ENCODE measurements around the gene GSDMA.

Gene GSDMA, protein sequence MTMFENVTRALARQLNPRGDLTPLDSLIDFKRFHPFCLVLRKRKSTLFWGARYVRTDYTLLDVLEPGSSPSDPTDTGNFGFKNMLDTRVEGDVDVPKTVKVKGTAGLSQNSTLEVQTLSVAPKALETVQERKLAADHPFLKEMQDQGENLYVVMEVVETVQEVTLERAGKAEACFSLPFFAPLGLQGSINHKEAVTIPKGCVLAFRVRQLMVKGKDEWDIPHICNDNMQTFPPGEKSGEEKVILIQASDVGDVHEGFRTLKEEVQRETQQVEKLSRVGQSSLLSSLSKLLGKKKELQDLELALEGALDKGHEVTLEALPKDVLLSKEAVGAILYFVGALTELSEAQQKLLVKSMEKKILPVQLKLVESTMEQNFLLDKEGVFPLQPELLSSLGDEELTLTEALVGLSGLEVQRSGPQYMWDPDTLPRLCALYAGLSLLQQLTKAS

DNA sequence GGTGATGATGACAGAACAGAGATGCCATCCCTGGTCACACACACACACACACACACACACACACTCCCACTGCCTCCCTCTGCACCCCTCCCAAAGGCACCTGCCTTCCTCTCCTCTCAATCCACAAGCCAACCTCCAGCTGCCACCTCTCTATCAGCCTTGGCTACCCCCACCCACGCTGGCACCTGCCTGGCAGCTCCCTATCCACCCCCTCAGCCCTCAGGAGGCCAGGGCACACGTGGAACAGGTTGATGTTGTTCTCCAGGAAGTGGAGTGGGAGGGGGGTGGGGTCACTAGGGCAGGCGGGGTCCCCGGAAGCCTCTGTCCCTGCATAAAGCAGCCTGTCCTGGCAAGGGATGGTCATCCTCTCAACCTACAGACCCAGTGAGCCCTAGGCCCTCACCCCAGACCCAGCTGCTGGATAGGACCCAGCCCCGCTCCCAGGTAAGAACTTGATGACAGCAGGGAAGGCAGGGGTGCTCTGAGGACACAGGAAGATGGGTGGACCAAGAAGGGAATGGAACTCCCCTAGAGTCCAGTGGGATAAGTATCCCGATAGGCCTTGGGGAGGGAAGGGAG lies at the start of gene GSDMA:
Gene GSDMA (plus strand): TSS at position 363 of the 579 bp plus-strand sequence. CDS start 2,684 bp downstream, outside the sequence.
- DNase-seq (ENCODE audit: low spot score): no peak

DNA sequence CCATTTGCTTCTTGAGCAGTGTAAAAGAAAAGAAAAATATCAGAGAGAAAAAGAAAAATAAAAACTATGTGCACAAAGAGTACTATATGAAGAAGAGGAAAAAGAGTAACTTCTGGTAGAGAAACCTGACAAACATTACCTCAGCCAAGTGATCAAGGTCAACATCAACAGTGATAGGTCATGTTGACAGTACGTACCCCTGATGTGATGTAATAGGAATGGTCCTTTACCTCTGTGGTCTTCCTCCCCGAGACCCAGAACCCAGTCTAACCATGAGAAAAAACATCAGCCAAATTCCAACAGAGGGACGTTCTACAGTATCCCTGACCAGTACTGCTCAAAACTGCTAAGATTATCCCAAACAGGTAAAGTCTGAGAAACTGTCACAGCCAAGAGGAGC lies 48.8 kb upstream of the GSDMA start:
- DNase-seq (ENCODE audit: low spot score): no peak

DNA sequence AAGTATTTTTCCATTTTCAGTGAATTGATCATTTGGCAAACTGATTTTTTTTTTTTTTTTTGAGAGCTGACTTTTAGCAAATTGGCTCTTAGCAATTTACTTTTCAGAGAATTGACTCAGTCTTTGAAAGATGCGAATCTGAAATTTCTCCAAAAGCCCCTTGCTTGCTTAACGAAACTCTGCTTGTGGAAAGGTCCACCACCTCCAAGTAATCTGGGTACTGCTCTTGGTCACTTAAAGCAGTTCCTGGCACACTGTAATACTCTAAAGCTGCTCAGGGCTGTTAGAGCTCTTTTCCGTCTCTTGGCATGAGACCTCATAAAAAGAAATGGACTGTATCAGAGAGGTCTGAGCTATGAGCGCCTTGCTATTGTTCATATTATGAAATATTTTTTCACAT lies 47.2 kb upstream of the GSDMA start:
- no peak for DNase-seq (ENCODE audit: low spot score)

DNA sequence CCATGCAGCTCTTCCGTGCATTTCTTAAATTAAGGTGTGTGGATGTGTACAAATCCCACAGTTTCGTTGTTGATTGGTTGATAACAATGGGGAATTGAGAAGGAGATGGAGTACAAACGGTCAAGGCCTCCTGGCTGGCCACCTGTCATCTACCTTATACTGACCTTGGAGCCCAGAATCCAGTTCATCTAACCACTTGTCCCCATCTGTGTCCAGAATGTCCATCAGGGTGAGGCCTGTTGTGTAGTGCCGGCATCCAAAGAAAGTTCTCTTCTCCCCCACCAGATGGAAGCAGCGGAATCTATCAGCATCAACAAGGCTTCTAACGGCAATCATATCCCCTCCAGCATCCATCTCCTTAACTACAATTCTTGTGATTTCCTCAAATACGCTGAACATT lies 45.9 kb upstream of the GSDMA start:
- no peak for DNase-seq (ENCODE audit: low spot score)

DNA sequence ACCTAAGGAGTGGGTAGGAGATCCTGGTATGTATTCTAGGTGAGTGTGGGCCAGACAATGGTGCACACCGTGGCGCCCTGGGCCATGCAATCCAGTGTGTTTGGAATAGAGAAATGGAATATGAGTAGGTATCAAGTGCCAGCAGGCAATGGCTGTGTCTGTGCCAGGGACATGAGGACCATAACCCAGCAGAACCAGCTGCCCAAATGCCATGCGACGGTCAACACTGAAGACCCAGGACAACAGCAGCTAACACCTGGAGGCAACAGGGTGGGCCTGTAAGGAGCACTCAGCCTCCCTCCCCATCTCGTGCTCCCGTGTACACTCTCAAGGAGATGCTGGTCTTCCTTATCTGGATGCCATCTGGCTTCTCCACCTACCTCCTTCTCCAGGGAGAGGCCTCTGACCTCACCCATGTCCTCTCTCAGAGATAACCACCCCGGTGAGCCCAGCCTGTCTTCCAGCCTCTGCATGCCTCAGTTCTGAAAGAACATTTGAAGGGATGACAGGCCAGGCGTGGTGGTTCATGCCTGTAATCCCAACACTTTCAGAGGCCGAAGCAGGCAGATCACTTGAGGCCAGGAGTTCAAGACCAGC lies 43.6 kb upstream of the GSDMA start:
- DNase-seq (ENCODE audit: low spot score): peak; percentile 68

DNA sequence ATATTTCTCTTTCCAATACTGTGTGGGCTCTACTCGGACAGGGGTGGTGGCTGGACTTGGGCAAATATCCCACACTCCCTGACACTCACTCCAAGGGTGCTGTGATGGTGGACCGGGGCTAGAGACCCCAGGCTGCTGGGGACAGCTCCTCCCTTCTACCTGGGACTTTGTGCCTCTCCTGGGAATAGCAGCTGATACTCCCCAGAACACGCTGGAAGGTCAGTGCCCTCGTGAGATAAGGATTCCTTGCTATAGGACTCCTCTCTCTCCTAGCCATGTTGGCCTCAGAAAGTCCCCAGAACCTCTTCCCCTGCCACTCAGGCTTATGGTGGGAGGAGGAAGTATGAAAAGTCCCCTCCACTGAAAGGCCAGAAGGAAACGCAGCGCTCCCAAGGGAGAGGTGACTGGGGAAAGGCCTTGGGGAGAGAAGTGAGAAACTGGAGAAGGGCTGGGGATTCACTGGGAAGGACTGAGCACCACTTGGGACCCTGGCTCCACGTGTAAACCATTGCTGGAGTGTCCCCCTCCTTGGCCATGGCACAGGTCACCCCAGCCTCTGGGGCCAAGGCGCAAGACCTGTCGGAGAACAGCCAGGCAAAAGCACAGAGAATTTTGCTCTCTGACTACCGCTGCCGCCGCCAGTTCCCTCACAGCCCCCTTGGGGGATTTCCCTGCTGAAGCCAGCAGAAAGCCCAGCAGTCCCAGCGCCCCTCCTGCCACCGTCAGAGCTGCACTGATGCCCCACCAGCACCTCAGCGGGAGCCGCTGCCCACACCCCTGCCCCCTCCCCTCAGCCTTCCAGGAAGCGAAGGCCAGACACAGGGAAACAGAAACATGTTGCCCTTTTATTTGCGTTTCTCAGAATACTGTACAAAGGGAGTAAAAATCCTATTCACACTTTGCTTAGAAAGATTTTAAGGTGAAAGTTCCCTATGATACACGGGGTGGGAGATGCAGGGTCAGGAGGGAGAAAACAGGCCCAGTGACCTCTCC lies 42.3 kb upstream of the GSDMA start:
- DNase-seq (ENCODE audit: low spot score): no peak

DNA sequence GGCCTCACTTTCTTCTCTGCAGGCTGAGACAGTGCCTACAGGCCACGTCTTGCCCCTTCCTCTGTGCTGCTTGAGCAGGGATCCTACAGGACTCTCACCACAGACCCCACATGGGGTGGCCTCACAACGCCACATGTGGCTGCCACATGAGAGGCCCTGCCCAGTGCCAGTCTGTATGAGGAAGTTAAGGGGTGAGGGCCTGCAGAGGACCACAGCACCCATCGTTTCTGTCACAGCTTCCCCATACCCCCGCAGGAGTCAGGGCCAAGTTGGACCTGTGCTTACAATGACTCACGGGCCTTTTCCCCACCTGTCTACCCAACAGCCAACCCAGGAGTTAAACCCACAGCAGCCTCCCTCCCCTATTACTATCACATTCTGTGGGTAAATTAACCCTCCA lies 41.5 kb upstream of the GSDMA start:
- no peak for DNase-seq (ENCODE audit: low spot score)

DNA sequence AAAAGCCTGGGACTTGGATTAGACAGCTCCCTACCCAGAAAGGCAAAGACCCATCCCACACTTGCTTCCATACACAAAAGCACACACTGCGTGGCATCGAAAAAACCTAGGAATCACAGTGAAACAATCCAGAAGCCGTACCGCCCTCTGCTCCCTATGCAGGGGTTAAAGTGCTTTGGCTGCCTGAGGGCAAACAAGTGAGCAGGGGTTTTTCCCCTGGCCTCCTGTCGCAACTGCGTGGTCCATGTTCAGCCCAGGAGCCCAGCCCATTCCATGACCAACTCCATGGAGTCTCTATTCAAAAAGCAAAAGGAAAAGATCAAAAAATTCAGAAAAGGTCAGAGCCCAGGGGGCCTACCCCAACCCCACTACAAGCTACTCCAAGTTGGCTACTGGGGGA lies 40.8 kb upstream of the GSDMA start:
- no peak for DNase-seq (ENCODE audit: low spot score)

DNA sequence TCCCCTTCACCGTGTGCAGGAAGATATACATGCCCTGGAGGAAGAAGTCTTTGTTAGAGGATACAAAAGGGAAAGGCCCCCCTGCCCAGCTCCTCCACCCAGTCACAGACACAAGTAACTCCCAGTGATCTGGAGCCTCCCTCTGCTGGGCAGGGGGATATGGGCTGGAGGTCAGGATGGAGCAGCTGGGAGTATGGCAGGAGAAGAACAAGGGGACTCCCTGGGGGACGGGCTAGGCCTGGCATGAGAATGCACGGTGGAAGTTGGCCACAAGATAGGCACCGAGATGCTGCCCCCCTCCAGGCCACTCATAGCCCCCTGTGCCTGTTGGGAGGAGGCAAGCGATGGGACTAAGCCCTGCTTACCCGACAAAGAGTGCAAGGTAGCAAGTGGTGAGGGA lies 39.6 kb upstream of the GSDMA start:
- no peak for DNase-seq (ENCODE audit: low spot score)

DNA sequence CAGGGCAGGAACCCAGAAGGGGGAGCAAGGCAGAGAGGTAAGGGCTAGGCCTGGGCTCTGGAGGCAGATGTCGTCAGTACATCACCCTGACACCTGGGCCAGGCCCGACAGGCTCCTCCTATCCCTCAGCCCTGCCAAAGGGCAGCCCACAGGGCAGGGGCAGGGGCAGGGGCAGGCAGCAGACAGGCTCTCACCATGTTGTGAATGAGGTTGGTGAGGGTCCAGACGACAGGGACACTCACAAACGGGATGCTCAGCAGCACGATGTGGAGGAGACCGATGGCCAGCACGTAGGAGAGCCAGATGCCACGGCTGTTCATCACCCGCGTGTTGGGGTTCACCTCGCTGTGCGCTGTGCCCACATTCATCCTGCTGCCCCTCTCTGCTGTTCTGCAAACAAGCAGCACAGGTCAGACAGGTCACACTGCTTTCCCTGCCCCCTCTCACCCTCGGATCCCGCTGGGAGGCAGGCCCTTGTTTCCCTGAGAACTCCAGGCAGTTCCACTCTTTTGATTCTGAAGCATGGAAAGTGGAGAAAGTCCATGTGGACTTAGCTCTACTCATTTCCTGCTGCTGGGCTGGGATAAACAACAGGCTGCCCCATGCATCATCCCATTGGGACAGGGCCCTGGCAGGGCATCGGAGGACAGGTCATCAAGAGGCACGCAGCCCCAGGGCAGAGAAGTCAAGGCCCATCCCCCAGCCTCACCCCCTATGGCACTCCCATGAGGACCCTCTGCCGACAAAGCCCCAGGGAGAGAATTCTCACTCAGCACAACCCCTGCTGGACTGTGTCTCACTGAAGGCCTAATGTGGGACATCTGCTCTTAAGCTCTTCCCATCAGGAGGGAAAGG lies 38.7 kb upstream of the GSDMA start:
- DNase-seq (ENCODE audit: low spot score): no peak

DNA sequence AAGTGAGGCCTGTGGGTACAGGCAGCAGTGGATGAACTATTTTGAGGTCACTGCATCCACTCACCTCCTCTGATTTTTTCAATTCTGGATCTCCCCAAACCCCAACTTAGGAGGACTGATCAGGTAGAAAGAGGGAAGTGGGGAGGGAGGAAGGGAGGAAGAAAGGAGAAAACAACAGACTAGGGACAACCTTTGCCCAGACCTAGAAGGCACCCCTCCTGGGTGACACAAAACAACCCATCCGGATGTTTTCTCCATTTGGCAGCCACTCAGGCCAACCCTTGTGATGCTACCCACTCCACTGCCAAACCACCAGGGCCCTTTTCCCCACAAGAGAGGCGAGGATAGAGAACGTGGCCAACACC lies 38.1 kb upstream of the GSDMA start:
- no peak for DNase-seq (ENCODE audit: low spot score)

DNA sequence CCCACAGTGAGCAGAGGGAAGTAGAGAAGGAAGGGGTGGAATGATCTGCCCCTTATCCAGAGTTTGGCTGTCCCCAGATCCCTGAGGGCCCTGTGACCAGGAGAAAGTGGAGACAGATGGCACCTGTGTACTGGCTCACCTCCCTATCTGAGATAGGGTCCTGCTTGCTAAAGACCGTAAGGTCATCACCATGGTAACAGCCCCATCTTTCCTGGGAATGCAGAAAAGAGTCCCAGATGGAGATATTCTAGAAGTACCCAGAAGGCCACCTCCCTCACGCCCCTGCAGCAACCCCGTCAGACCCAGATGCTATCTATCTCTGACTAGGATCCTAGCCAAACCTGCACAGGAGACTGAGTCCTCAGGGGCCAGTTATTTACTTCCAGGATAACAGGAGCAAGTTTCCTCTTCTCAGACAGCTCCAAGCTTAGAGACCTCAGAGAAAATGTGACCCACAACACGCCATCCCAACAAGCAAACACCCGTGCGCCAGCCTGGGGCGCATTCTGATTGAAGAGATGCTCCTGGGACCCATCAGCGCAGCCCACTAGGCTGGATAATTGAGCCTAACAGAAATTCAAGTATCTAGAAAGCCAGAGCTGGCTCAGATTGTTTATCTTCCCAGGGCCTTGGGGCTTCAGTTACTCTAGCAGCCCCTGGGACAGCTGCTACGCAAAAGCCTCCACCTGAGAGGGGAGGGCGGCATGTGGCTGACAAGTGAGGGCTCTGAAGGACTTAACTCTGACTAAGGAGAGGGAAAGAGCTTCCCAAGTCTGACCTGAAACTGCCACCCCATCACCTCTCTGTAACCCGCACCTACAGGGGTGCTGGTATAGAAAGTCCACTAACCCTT lies 37.3 kb upstream of the GSDMA start:
- DNase-seq (ENCODE audit: low spot score): no peak

DNA sequence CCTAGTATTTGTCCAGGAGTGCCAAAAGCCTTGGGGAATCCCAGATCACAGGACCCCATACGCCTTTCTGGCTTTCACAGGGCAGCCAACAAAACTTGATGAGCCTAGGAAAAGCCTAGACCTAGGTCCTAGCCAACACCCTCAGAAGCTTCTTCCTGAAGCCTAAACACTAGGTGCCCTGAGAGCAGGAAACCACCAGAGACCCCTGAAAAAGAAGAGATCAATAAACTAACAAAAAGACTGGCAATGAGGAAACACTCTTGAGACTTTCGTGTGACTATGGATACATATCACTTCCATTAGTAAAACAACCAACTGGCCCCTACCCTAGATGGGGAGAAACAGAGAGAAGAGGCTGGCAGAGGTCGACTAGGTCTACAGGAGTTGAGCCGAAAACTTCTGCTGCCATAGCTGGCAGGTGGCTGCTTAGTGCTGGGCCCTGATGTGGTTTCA lies 36.6 kb upstream of the GSDMA start:
- DNase-seq (ENCODE audit: low spot score): no peak

DNA sequence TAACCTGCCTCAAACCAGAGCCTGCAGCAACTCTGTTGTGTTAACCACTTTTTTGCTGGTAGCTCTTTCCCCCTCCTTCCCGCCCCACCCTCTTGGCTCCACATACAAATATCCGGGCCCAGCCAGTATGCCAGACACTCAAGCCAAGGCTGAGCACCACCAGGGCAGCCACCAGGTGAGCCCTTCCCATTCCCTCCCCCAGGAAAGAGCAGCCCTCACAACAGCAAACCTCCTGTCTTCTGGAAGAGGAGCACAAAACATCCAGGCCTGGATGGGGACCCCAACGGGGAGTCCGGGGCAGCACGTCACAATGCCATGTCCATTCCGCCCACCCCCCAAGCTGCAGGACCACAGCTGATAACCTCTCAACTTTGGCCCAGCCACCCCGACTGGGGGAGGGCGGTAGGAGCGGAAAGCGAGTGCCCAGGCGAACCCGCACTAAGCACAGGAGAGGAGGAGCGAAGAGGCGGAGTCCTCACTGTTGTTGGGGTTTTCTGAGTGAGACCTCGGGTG lies 36.2 kb upstream of the GSDMA start:
- peak; percentile 45 for DNase-seq (ENCODE audit: low spot score)

DNA sequence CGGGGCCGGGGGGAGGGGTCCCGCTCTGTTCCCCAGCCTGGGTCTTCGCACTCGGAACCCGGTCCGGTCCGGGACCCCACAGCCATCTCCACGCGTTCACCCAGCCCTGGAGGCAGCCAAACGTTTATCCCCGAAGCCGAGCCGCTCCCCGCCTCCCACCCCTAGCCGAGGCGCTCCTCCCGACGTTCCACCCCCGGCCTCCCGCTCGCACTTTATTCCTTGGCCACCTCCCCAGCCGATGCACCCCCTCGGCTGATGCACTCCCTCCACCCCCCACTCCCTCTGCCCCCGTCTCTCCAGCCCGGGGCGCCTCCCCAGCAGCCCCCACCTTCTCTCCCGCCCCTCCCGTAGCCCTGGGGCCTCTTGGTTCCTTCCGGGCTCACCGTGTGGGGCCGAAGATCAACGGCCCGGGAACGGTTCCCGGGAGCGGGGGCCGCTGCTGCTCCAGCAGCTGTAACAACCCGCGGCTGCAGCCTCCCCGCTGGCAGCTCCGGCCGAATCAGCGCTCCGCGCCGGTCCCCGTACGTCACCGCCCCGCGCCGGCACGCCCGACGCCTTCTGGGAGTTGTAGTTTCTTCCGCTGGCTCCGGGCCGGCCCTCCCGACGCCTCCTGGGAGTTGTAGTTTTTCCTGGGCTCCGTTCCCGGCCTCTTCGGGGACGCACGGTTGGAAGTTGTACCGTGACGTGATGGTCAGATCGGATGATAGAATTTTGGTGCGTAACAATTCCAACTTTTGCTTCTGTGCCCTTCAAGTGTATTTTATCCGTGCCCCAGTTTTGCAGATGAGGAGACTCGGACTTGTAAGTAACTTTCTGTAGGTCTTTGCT lies 35.5 kb upstream of the GSDMA start, which contains the start of the genes LRRC3C and ORMDL3:
Gene LRRC3C (plus strand): TSS at position 632 of the 828 bp plus-strand sequence. CDS start 13,792 bp downstream, outside the sequence.
Gene ORMDL3 (minus strand): TSS at position 501 of the 828 bp plus-strand sequence. CDS start 3,398 bp downstream, outside the sequence.
- peak; percentile 93 for DNase-seq (ENCODE audit: low spot score)

DNA sequence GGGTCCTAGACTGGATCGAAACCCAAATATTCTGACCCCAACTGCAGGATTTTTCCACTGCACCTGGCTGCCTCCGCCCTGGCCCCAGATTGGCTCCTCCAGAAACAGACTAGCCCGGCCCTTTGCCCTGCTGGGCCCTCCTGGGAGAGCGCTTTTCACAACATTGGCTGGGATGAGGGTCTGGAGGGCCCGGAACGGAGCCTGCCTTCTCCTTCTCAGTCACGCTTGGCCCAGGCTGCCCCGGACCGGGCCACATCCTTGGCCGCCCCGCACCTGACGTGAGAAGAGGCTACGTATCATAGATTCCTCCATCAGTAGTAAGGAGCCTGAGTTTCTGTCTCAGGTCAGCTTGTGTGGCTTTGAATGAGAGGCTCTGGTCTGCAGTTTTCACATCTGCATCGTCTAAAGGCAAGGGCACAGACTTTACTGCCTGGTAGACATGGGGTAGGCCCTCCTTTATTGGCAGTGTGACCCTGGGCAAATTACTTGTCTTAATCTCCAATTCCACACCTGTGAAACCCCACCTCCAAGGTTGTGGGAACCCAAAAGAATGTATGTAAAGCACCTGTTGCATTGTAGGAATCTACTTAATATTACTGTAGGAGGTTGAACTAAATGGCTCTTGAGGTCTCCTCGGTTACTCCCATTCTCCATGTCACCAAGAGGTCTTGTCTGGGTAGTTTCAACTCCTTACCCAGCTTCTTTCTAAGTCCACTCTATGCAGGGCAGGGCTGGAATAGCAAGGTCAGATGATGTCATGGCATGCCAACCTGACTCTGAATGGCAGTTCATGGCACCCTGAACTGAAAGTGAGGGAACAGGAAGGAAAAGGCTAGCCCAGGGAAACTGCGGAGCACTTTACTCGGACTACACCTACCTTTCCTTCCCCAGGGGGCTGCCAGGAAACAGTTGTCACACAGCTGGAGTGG lies 34.6 kb upstream of the GSDMA start:
- no peak for DNase-seq (ENCODE audit: low spot score)

DNA sequence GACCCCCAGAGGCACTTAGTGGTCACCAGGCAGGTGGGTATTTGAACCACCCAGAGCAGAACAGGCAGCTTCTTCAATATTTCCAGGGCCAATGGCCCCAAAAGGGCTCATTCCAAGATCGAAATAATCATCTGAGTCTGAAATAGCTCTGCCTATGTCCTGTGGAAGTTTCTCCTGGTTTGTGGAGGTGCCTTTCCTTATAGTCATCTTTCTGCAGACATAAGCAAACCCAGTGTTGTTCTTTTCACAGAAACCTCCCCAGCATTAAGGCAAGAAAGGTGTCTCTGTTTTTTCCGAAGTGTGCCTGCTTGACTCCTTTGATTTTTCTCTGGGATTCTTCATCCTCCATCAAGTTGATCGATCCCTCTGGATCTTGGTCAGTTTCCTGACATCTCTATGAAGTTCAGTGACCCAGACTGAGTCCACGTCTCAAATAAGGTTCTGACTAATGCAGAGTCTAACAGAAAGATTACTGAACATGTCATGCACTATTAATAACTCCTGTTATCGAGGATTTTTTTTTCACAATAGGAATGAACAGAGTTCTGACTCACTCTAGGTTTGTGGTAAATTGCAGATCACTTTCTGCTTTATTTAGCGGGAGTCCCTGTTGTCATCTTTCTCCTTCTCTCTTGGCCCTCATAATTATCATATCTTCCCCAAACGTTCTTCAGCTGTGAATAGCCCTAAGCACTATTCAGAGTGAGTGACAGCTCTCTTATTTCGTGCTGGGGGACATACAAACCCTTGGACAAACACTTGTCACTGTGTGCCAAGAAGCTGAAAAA lies 33.8 kb upstream of the GSDMA start:
- no peak for DNase-seq (ENCODE audit: low spot score)

Measured in hematopoietic multipotent progenitor cell treated with erythropoietin and hydrocortisone succinate and interleukin-3 and kit ligand, for 15 days (in vitro differentiated cells).